ENCODE results near the gene ACOT8. TPM values are rescaled to one million over a fixed set of nuclear protein-coding genes. Genes with fewer than 3 reads are reported as not detected.

ACOT8 gene
- total and polyA plus RNA-seq, 10 donors = 19.4 to 37.4 (median 28.9) TPM

DNA sequence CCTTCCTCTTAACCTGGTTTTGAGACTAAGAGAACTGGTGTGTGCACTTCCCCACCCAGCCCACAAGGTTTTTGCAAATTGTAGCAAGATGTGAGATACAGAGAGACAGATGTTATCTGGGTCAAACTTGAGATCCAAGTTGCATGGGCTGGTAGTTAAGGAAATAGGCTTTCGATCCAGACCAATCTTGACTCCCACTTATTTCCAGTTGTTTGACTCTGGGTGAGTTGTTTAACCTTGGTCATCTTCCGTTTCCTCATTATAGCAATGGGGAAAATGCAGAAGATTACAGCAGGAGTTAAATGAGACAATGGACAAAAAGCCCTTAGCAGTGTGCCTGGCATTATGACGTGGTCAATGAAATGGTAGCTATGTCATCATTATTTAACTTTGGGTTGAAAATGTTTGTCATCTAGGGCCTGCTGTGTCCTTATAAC, 21.8 kb downstream of the ACOT8 start:
- TF ChIP-seq POLR2A (IDR thresholded peaks at IDR 0.05) (no peak), POLR2AphosphoS5 (IDR thresholded peaks at IDR 0.05) (no peak)
- TF ChIP-seq, protein P1, sequence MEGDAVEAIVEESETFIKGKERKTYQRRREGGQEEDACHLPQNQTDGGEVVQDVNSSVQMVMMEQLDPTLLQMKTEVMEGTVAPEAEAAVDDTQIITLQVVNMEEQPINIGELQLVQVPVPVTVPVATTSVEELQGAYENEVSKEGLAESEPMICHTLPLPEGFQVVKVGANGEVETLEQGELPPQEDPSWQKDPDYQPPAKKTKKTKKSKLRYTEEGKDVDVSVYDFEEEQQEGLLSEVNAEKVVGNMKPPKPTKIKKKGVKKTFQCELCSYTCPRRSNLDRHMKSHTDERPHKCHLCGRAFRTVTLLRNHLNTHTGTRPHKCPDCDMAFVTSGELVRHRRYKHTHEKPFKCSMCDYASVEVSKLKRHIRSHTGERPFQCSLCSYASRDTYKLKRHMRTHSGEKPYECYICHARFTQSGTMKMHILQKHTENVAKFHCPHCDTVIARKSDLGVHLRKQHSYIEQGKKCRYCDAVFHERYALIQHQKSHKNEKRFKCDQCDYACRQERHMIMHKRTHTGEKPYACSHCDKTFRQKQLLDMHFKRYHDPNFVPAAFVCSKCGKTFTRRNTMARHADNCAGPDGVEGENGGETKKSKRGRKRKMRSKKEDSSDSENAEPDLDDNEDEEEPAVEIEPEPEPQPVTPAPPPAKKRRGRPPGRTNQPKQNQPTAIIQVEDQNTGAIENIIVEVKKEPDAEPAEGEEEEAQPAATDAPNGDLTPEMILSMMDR (IDR thresholded peaks at IDR 0.05 in 8 of 11, conservative IDR thresholded peaks at IDR 0.05 in 3 of 11) = no peak
- WGBS, 5 donors = 46 to 61% (median 55%) methylated on average over 3 of the region's 3 CpGs
- Histone ChIP-seq H3K4me3 (peak overlapping the region in 4 of 8 donors; percentile 67 to 90 (median 70)), H3K9me3 (no peaks in the 10 kb centered on the region), H3K4me1 (peaks cover 19 to 71% (median 48%) of the 10 kb centered on the region in 6 donors), H3K27me3 (replicated peaks in 1 of 7) (no peaks in the 10 kb centered on the region), H3K27ac (peak overlapping the region in 6 of 8 donors; percentile 86 to 93 (median 87)), H3K36me3 (peaks cover 0 to 26% (median 7%) of the 10 kb centered on the region in 6 donors)
- DNase-seq = no peak
- intact Hi-C loops (cut with DNase I; ENCODE audit: low total_unique reads) = no loop called here

DNA sequence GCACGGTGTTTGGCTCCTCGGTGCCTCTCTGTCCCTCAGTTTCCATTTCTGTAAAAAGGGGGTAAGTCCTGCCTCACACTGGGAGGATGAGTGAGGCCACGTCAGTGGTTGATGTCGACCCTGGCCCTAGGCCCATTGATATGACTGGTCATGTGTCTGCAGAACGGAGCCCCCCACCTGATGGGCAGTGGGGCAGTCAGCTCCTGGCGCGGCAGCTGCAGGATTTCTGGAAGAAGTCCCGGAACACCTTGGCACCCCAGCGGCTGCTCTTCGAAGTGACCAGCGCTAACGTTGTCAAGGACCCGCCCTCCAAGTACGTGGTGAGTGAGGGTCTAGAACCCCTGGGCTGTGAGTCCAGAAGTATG, 22.4 kb downstream of the ACOT8 start:
- H3K9me3 ChIP-seq = no peaks in the 10 kb centered on the region

DNA sequence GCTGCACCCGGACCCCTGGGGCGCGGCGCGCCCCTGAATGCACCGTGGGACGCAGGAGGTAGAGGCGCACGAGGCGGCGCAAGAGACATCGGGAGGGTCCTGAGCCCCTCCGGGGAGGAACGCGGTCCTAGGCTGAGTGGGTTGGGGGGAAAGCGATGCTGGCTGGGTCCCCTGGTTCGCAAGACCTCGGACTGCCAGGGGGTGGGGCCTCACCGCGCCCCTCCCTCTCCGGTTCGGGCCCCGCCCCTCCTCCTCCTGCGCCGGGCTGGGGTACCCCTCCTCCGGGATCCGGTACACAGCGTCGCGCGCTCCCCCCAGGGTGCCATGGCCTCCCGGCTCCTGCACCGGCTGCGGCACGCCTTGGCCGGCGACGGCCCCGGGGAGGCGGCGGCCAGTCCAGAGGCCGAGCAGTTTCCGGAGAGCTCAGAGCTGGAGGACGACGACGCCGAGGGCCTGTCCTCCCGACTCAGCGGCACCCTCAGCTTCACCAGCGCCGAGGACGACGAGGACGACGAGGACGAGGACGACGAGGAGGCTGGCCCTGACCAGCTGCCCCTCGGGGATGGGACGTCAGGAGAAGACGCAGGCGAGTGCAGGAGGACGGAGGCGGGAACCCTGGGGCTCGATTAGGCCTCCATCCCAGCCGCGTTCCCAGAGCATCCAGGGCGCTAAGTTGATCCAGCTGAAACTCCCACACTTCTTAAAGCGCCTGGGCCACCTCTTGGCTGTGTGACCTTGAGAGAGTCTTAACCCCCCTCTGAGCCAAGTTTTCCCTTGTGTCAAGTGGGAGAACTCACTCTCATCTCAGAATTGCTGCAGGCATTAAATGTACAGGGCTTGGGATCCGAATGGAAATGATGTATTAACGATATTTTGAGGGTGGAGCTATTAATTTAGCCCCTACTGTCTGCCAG, 23.1 kb downstream of the ACOT8 start:
- Histone ChIP-seq H3K27ac (peak overlapping the region; percentile 64 to 93 (median 86)), H3K36me3 (peaks cover 0 to 20% (median 6%) of the 10 kb centered on the region in 6 donors), H3K9me3 (no peaks in the 10 kb centered on the region), H3K27me3 (replicated peaks in 1 of 7) (no peaks in the 10 kb centered on the region), H3K4me3 (peak overlapping the region; percentile 54 to 90 (median 68)), H3K4me1 (peaks cover 19 to 62% (median 46%) of the 10 kb centered on the region in 6 donors)
- intact Hi-C loops (cut with DNase I; ENCODE audit: low total_unique reads) = no loop called here
- TF ChIP-seq, protein P1 (IDR thresholded peaks at IDR 0.05 in 8 of 11, conservative IDR thresholded peaks at IDR 0.05 in 3 of 11) = no peak
- peak; percentile 53 to 81 (median 72) for TF ChIP-seq POLR2AphosphoS5 (IDR thresholded peaks at IDR 0.05)
- peak; percentile 90 for DNase-seq
- WGBS, 5 donors = 9 to 23% (median 13%) methylated on average over 22 to 71 of the region's 71 CpGs

More for the DNA sequence above, 22.4 kb downstream of the ACOT8 start:
- intact Hi-C loops (cut with DNase I; ENCODE audit: low total_unique reads) = no loop called here
- peak overlapping the region in 6 of 8 donors; percentile 66 to 90 (median 70) for H3K4me3 ChIP-seq
- 77 to 90% (median 86%) methylated on average over 12 to 14 of the region's 14 CpGs for WGBS, 5 donors
- H3K27ac ChIP-seq = peak overlapping the region in 7 of 8 donors; percentile 81 to 93 (median 87)
- DNase-seq = peak; percentile 72
- TF ChIP-seq, protein P1 (IDR thresholded peaks at IDR 0.05 in 8 of 11, conservative IDR thresholded peaks at IDR 0.05 in 3 of 11) = no peak
- no peak for TF ChIP-seq POLR2A (IDR thresholded peaks at IDR 0.05)
- no peak for TF ChIP-seq POLR2AphosphoS5 (IDR thresholded peaks at IDR 0.05)
- H3K27me3 ChIP-seq (replicated peaks in 1 of 7) = no peaks in the 10 kb centered on the region
- peaks cover 19 to 65% (median 47%) of the 10 kb centered on the region in 6 donors for H3K4me1 ChIP-seq
- peaks cover 0 to 21% (median 6%) of the 10 kb centered on the region in 6 donors for H3K36me3 ChIP-seq

Measured in spleen (tissue), 11 donors.